SK-N-MC (cell line): ENCODE results near the gene TP63.

Source experiments
- DNase-seq: peaks from one replicate; pipeline ENCODE4 v3.0.0-alpha.2; 2011; ENCODE audit warnings: low read depth, low spot score
- H3K27ac ChIP-seq: fragments of 200-600 bp; sonication (generic); 2 replicates; pipeline ENCODE4 v1.5.1; 2016; ENCODE audit warnings: mixed run types
- H3K36me3 ChIP-seq: fragments of 200-600 bp; sonication (generic); 2 replicates; pipeline ENCODE4 v1.6.1; 2017; ENCODE audit warnings: antibody characterized with exemption, low read length, mixed read lengths; ENCODE audit not compliant: insufficient read depth
- H3K4me3 ChIP-seq: fragments of 200-600 bp; sonication (generic); 2 replicates; pipeline ENCODE4 v1.5.1; 2016
- H3K9ac ChIP-seq: fragments of 200-600 bp; sonication (generic); 2 replicates; pipeline ENCODE4 v1.8.0; 2017; ENCODE audit warnings: mixed run types, mixed read lengths; ENCODE audit not compliant: insufficient read length
- H3K9me3 ChIP-seq: fragments of 200-600 bp; sonication (generic); 2 replicates; pipeline ENCODE4 v1.6.1; 2017; ENCODE audit warnings: low read depth, mild to moderate bottlenecking, antibody characterized with exemption, low read length, moderate library complexity, mixed read lengths
- EZH2 ChIP-seq: fragments of 200-600 bp; sonication (generic); IDR thresholded peaks from one replicate; pipeline ENCODE4 v1.6.1; 2017; ENCODE audit warnings: antibody characterized with exemption
- FOXP2 ChIP-seq: optimal IDR thresholded peaks from 2 replicates; pipeline ENCODE3; 2011; ENCODE audit warnings: mild to moderate bottlenecking, moderate library complexity; ENCODE audit not compliant: insufficient read depth; ENCODE audit errors: extremely low read length, control extremely low read depth
- POLR2AphosphoS5 ChIP-seq: IDR thresholded peaks from 2 replicates; pipeline ENCODE4 v1.6.1; 2012; ENCODE audit warnings: mild to moderate bottlenecking, low read depth, low read length, borderline replicate concordance

Gene TP63

DNA sequence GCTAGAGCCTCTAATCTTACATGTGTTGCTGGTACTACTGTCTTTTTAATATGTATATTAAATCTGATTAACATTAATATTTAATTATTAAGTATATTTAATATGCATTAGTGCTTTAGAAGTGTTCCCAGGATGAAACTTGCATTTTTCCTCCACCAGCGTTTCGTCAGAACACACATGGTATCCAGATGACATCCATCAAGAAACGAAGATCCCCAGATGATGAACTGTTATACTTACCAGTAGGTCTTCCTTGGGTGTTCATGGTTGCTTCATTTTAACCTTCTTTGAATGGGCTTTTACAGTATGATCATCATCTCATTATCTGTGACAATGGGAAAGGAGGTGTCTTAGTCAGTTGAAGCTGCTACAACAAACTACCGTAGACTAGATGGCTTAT lies 238.0 kb downstream of the TP63 start:
- no peak for DNase-seq
- Histone ChIP-seq H3K9ac (no peak overlapping the region), H3K27ac (no peak overlapping the region), H3K36me3 (peaks cover 15% of the 10 kb centered on the region), H3K9me3 (no peaks in the 10 kb centered on the region), H3K4me3 (no peak overlapping the region)
- no peak for TF ChIP-seq FOXP2
- no peak for TF ChIP-seq EZH2
- TF ChIP-seq POLR2AphosphoS5: no peak

DNA sequence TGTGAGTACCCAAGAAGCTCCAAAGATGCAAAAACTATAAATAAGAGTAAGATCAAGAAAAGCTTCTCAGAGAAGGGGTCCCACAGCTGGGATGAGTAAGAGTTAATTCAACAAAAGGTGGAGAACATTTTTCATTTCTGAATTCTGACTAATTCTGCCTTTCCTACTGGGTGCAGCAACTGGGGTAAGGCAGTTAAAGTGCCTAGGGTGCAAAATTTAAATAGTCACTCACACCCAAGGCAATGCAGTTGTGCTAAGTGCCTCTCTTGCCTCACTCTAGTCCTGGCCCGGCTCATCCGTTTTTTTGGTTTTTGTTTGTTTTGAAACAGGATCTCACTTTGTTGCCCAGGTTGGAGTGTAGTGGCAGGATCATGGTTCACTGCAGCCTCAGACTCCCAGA lies 240.2 kb downstream of the TP63 start:
- DNase-seq: no peak
- Histone ChIP-seq H3K9me3 (no peaks in the 10 kb centered on the region), H3K4me3 (no peak overlapping the region), H3K27ac (no peak overlapping the region), H3K36me3 (peaks cover 15% of the 10 kb centered on the region), H3K9ac (no peak overlapping the region)
- TF ChIP-seq FOXP2: no peak
- TF ChIP-seq POLR2AphosphoS5: no peak
- TF ChIP-seq EZH2: no peak

DNA sequence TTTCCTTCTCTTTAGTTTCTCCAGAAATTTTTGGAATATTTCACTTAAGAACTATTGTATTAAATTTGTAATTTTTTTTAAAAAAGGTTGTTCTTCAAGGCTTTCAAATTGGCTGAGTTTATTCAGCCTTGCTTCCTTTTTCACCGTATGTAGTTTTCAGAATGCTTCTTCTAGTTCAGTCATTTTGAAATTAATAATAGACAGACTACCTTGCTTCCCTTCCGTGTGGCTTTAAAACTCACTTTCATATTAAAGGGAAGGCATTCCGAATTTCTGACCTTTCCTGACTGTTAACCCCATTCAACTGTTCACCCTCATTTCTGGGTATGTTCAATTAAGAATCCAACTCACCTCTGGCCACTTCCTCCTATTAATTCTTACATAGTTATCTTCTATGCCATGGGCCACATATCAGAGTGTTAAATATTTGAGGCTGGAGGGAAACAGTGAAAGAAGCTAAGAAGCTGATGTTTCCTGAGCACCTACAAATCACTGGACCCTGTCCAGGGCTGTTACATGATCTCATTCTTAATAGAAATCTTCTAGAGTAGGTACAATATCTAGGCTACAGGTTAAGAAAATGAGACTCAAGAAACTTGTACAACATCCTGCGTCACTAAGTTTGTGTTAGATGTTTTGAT lies 252.0 kb downstream of the TP63 start:
- Histone ChIP-seq H3K9ac (no peak overlapping the region), H3K36me3 (no peaks in the 10 kb centered on the region), H3K27ac (no peak overlapping the region), H3K4me3 (no peak overlapping the region), H3K9me3 (no peaks in the 10 kb centered on the region)
- TF ChIP-seq FOXP2: no peak
- TF ChIP-seq POLR2AphosphoS5: no peak
- TF ChIP-seq EZH2: no peak
- DNase-seq: no peak

DNA sequence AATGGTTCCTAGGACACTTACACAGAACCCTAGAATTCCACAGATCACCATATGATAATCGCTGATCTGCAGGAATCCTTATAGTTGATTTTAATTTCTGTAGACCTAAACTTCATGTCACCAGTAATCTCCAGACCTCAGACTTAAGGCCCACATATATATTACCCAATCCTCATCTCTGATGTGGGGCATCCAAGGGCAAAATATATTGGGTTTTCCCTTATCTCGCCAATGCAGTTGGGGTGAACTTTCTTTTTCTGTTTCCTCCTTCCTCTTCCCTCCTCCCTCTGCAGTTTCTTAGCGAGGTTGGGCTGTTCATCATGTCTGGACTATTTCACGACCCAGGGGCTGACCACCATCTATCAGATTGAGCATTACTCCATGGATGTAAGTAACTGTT lies 259.3 kb downstream of the TP63 start:
- no peak for DNase-seq
- Histone ChIP-seq H3K27ac (no peak overlapping the region), H3K4me3 (no peak overlapping the region)

DNA sequence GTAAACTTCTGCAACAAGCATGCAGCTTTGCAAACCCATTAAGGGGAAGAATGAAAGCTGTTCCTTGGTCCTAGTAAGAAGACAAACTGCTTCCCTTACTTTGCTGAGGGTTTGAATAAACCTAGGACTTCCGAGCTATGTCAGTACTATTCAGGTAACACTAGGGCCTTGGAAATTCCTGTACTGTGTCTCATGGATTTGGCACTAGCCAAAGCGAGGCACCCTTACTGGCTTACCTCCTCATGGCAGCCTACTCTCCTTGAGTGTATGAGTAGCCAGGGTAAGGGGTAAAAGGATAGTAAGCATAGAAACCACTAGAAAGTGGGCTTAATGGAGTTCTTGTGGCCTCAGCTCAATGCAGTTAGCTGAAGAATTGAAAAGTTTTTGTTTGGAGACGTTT lies 265.3 kb downstream of the TP63 start:
- H3K27ac ChIP-seq: no peak overlapping the region
- H3K9me3 ChIP-seq: no peaks in the 10 kb centered on the region
- DNase-seq: no peak
- H3K36me3 ChIP-seq: no peaks in the 10 kb centered on the region
- no peak overlapping the region for H3K9ac ChIP-seq
- no peak overlapping the region for H3K4me3 ChIP-seq
- TF ChIP-seq FOXP2: no peak
- no peak for TF ChIP-seq EZH2
- TF ChIP-seq POLR2AphosphoS5: no peak

More for the DNA sequence above, 259.3 kb downstream of the TP63 start:
- no peaks in the 10 kb centered on the region for H3K36me3 ChIP-seq
- no peaks in the 10 kb centered on the region for H3K9me3 ChIP-seq
- no peak for TF ChIP-seq EZH2
- no peak for TF ChIP-seq POLR2AphosphoS5
- no peak for TF ChIP-seq FOXP2
- no peak overlapping the region for H3K9ac ChIP-seq

- Histone ChIP-seq H3K27ac (no peak overlapping the region), H3K9ac (no peak overlapping the region), H3K9me3 (no peaks in the 10 kb centered on the region), H3K4me3 (no peak overlapping the region), H3K36me3 (no peaks in the 10 kb centered on the region)
- DNase-seq: no peak
- TF ChIP-seq POLR2AphosphoS5 (no peak), FOXP2 (no peak), EZH2 (no peak)
Observed at GRCh38 chr3:189897406-189897805, 266.2 kb downstream of the TP63 start.

- Histone ChIP-seq H3K9ac (no peak overlapping the region), H3K27ac (peak overlapping the region; percentile 2; the same call in 1 of the 2 replicates), H3K36me3 (no peaks in the 10 kb centered on the region), H3K9me3 (no peaks in the 10 kb centered on the region), H3K4me3 (no peak overlapping the region)
- peak; percentile 50 for DNase-seq
- no peak for TF ChIP-seq EZH2
- no peak for TF ChIP-seq POLR2AphosphoS5
- no peak for TF ChIP-seq FOXP2
Observed at GRCh38 chr3:189898559-189899153, 267.5 kb downstream of the TP63 start.

DNA sequence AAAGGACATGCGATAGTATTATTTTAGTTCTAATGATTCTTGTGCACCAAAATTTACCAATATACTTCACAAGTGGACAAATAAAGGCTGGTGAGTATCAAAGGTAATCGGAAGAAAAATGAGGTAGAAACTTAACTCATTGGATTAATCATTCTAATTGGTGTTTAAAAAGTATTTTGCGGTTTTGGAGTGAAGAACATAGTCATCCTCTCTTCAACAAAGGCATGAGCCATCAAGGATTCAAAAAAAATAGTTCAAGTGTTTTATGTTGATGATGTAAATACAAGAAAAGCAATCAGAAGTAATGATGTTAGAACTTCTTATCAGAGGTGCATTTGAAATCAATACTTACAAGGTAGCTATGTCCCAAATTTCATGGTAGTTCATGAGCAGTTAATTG lies 268.0 kb downstream of the TP63 start:
- Histone ChIP-seq H3K36me3 (no peaks in the 10 kb centered on the region), H3K27ac (peak overlapping the region; percentile 2; the same call in 1 of the 2 replicates), H3K9me3 (no peaks in the 10 kb centered on the region), H3K9ac (no peak overlapping the region), H3K4me3 (no peak overlapping the region)
- no peak for TF ChIP-seq EZH2
- TF ChIP-seq FOXP2: no peak
- TF ChIP-seq POLR2AphosphoS5: no peak
- no peak for DNase-seq

- no peak overlapping the region for H3K27ac ChIP-seq
- no peak overlapping the region for H3K9ac ChIP-seq
- no peaks in the 10 kb centered on the region for H3K36me3 ChIP-seq
- no peak for DNase-seq
- H3K4me3 ChIP-seq: no peak overlapping the region
- no peaks in the 10 kb centered on the region for H3K9me3 ChIP-seq
- TF ChIP-seq FOXP2: no peak
- no peak for TF ChIP-seq EZH2
- no peak for TF ChIP-seq POLR2AphosphoS5
Observed at GRCh38 chr3:189900578-189900977, 269.4 kb downstream of the TP63 start.
